Activated CD8-positive, alpha-beta T cell treated with anti-CD3 and anti-CD28 coated beads, Interleukin-2, amount 10 ng/mL, durations not matched to agents 7 days and 5 days (primary cell): ENCODE measurements around the gene METRNL. TPM values are rescaled to one million over a fixed set of nuclear protein-coding genes. Genes with fewer than 3 reads are reported as not detected.

Experiments
- ATAC-seq: fragments of 150-1000 bp; cut with Tn5 transposase; one replicate; pipeline ENCODE4 v1.10.0; 2021; ENCODE audit warnings: moderate library complexity
- CTCF ChIA-PET: fragments of 350-600 bp; sonication (Branson Sonifier 250); formaldehyde crosslinking; loops from one replicate; lab custom pipeline; 2021; ENCODE audit warnings: antibody characterized with exemption; lab: Charles Lee
- POLR2A ChIA-PET: fragments of 350-600 bp; sonication (Branson Sonifier 250); formaldehyde crosslinking; loops from one replicate; lab custom pipeline; 2021; ENCODE audit warnings: antibody characterized with exemption; lab: Charles Lee
- DNase-seq: peaks from one replicate; pipeline ENCODE4 v3.0.0-alpha.2; 2020
- H3K27ac Mint-ChIP-seq: one replicate; pipeline ENCODE4 v1.8.0; 2021; ENCODE audit warnings: mild to moderate bottlenecking, mixed read lengths
- H3K27me3 Mint-ChIP-seq: one replicate; pipeline ENCODE4 v1.8.0; 2021; ENCODE audit warnings: low read depth, mixed read lengths
- H3K36me3 Mint-ChIP-seq: one replicate; pipeline ENCODE4 v1.8.0; 2021; ENCODE audit warnings: low read depth, mixed read lengths
- H3K4me1 Mint-ChIP-seq: one replicate; pipeline ENCODE4 v1.8.0; 2021; ENCODE audit warnings: low read depth, mixed read lengths
- H3K4me3 Mint-ChIP-seq: one replicate; pipeline ENCODE4 v1.8.0; 2021; ENCODE audit warnings: mild to moderate bottlenecking, mixed read lengths
- H3K9me3 Mint-ChIP-seq: one replicate; pipeline ENCODE4 v1.8.0; 2022; ENCODE audit warnings: mixed read lengths; ENCODE audit not compliant: insufficient read depth
- total RNA-seq, 2 experiments: library from RNA; stranded (reverse); gene quantifications; one replicate each; pipeline ENCODE4 v1.2.3, GENCODE V29; 2021

Gene METRNL
- total RNA-seq, 2 experiments from 2014 or later: 3.0 to 4.8 TPM

DNA sequence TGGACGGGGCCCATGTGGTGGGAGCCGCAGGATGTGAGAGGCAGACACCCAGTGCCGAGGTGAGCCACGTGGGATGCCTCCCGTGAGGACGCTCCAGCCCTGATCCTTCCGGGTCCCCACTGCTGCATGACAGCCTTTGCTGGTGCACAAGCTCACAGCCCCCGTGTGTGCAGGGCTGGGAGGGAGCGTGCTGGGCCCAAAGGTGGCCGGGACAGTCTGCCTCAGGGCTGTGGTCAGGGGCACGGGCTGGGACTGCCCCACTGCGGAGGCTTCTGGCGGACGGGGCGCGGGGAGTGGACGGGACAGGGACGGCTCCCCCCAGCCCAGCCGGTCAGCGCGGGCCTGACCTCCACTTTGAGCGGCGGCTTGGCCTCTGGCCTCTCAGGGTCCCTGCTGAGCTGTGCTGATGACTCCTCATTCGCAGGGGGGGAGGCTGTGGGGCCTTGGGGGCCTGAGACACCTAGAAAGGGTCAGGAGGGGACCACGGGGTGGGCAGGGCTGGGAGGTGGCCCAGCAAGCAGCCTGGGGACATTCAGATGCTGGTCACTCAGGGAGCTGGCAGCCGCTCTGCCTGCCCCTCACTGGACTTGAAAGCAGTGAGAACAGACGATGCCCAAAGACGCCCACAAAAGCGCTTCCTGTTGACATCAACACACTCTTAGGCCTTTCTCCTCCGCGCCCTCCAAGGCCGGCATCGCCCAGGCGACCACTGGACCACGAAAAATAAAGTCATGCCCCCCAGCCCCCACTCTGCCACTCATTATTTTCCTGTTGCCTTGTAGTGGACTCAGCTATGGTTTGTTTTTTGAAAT, 9.3 kb upstream of the METRNL start:
- peaks cover 38% of the 10 kb centered on the region for H3K4me1 Mint-ChIP-seq
- POLR2A ChIA-PET: interaction anchor here (0.6 to 1.0 kb wide), 2 partner anchors 288 kb away, joined by 3 read pairs; no protein-coding TSS in a partner anchor
- CTCF ChIA-PET: no interaction called here
- no peaks in the 10 kb centered on the region for H3K36me3 Mint-ChIP-seq
- DNase-seq (no peak), ATAC-seq (no peak)
- H3K4me3 Mint-ChIP-seq: no peak overlapping the region
- no peaks in the 10 kb centered on the region for H3K9me3 Mint-ChIP-seq
- no peak overlapping the region for H3K27ac Mint-ChIP-seq
- H3K27me3 Mint-ChIP-seq: no peaks in the 10 kb centered on the region

GRCh38 chr17:83070800-83071341, 8.5 kb upstream of the METRNL start:
- no peaks in the 10 kb centered on the region for H3K27me3 Mint-ChIP-seq
- H3K27ac Mint-ChIP-seq: no peak overlapping the region
- H3K36me3 Mint-ChIP-seq: no peaks in the 10 kb centered on the region
- ChIA-PET POLR2A (interaction anchor here (0.6 to 1.0 kb wide), 3 partner anchors 22 to 289 kb away, joined by 3 read pairs; no protein-coding TSS in a partner anchor), CTCF (no interaction called here)
- H3K4me3 Mint-ChIP-seq: no peak overlapping the region
- H3K4me1 Mint-ChIP-seq: peaks cover 38% of the 10 kb centered on the region
- DNase-seq (no peak), ATAC-seq (no peak)
- H3K9me3 Mint-ChIP-seq: no peaks in the 10 kb centered on the region

- no peak for DNase-seq
- Mint-ChIP-seq H3K27me3 (peaks cover 2% of the 10 kb centered on the region), H3K9me3 (no peaks in the 10 kb centered on the region), H3K4me1 (peaks cover 38% of the 10 kb centered on the region), H3K36me3 (no peaks in the 10 kb centered on the region), H3K27ac (no peak overlapping the region), H3K4me3 (no peak overlapping the region)
- ChIA-PET CTCF (no interaction called here), POLR2A (interaction anchor here (1.0 kb wide), 2 partner anchors 23 to 129 kb away, joined by 3 read pairs; no protein-coding TSS in a partner anchor)
- no peak for ATAC-seq
Observed at GRCh38 chr17:83071365-83071764, 8.0 kb upstream of the METRNL start.

GRCh38 chr17:83071966-83072562, 7.3 kb upstream of the METRNL start:
- Mint-ChIP-seq H3K27ac (no peak overlapping the region), H3K9me3 (no peaks in the 10 kb centered on the region), H3K4me1 (peaks cover 38% of the 10 kb centered on the region), H3K4me3 (no peak overlapping the region), H3K36me3 (no peaks in the 10 kb centered on the region), H3K27me3 (peaks cover 6% of the 10 kb centered on the region)
- ATAC-seq (peak; percentile 67), DNase-seq (no peak)
- ChIA-PET POLR2A (no interaction called here), CTCF (no interaction called here)

DNA sequence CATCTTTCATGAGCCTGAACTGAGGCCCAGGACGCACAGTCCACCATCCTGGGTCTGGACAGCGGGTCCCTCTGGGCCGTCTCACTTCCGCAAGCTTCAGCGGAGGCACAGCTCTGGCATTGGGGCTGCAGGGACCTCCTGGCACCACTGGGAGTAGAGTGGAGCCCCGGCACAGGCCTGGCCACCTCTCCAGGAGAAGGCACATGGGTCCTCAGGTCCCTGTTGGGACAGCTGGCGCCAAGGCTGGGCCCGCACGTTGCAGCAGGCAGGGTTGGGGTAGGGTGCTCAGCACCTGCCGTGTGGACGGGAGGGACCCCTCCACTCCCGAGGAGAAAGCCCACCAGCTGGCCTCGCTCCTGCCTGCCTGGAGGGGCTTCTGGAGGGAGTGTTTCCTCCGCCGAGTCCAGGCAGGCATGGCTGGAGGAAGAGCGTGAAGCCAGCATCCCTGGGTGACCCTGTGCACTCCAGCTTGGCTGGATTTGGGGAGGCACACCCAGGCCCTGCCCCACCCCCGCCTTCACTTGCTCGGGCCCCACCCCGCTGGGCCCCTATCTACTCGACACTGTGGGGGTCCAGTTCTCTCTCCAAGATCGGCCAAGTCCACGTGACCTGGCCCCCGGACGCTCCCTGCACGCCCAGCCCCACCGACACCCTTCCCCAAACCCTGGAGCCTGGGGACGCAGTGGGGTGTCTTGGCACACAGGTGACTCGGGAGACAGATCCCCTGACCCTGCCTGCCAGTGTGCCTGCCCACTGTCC, 6.6 kb upstream of the METRNL start:
- H3K4me3 Mint-ChIP-seq: no peak overlapping the region
- H3K4me1 Mint-ChIP-seq: peaks cover 37% of the 10 kb centered on the region
- CTCF ChIA-PET: no interaction called here
- no peak for DNase-seq
- no peaks in the 10 kb centered on the region for H3K9me3 Mint-ChIP-seq
- no peaks in the 10 kb centered on the region for H3K36me3 Mint-ChIP-seq
- peaks cover 14% of the 10 kb centered on the region for H3K27me3 Mint-ChIP-seq
- POLR2A ChIA-PET: no interaction called here
- ATAC-seq: no peak
- H3K27ac Mint-ChIP-seq: no peak overlapping the region

- no peak for DNase-seq
- CTCF ChIA-PET: no interaction called here
- Mint-ChIP-seq H3K4me1 (peaks cover 35% of the 10 kb centered on the region), H3K27ac (no peak overlapping the region), H3K9me3 (no peaks in the 10 kb centered on the region), H3K27me3 (peaks cover 19% of the 10 kb centered on the region), H3K4me3 (no peak overlapping the region), H3K36me3 (no peaks in the 10 kb centered on the region)
- ATAC-seq: no peak
- POLR2A ChIA-PET: no interaction called here
Observed at GRCh38 chr17:83073389-83074063, 5.9 kb upstream of the METRNL start.

GRCh38 chr17:83074486-83075223, 4.8 kb upstream of the METRNL start:
- Mint-ChIP-seq H3K4me3 (no peak overlapping the region), H3K9me3 (no peaks in the 10 kb centered on the region), H3K4me1 (peaks cover 25% of the 10 kb centered on the region), H3K27ac (no peak overlapping the region), H3K27me3 (peaks cover 19% of the 10 kb centered on the region), H3K36me3 (no peaks in the 10 kb centered on the region)
- no peak for ATAC-seq
- POLR2A ChIA-PET: no interaction called here
- CTCF ChIA-PET: interaction anchor here (0.8 kb wide), 1 partner anchor 10 kb away, joined by 3 read pairs; no protein-coding TSS in a partner anchor
- no peak for DNase-seq

- no peak overlapping the region for H3K27ac Mint-ChIP-seq
- ChIA-PET CTCF (interaction anchor here (0.8 kb wide), 1 partner anchor 9 kb away, joined by 3 read pairs; no protein-coding TSS in a partner anchor), POLR2A (interaction anchor here (0.6 kb wide), 1 partner anchor 32 kb away, joined by 3 read pairs; no protein-coding TSS in a partner anchor)
- H3K9me3 Mint-ChIP-seq: no peaks in the 10 kb centered on the region
- no peaks in the 10 kb centered on the region for H3K36me3 Mint-ChIP-seq
- peaks cover 19% of the 10 kb centered on the region for H3K27me3 Mint-ChIP-seq
- H3K4me3 Mint-ChIP-seq: no peak overlapping the region
- DNase-seq (no peak), ATAC-seq (no peak)
- peaks cover 19% of the 10 kb centered on the region for H3K4me1 Mint-ChIP-seq
Observed at GRCh38 chr17:83075270-83075880, 4.0 kb upstream of the METRNL start.

DNA sequence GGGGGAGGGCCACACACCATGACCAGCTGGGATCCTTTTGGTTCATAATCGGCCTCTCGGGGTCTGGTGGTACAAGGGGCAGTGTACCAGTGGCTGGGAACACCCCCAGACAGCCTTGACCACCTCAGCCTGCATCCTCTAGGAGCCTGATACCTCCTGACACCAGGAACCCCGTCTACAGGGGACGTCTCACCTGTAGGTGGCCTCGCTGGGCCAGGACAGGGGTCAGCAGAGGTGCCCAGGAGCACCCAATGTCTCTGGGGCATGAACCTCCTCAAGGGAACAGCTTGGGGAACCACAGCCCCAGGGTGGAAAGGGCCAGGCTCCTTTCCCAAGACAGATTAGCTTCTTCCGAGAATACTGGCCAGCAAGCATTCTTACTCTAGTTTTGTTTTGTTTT, 2.5 kb upstream of the METRNL start:
- peak; percentile 41 for DNase-seq
- H3K9me3 Mint-ChIP-seq: no peaks in the 10 kb centered on the region
- POLR2A ChIA-PET: no interaction called here

GRCh38 chr17:83077411-83077810, 2.0 kb upstream of the METRNL start:
- ATAC-seq (no peak), DNase-seq (no peak)
- POLR2A ChIA-PET: no interaction called here
- Mint-ChIP-seq H3K4me1 (peaks cover 8% of the 10 kb centered on the region), H3K27me3 (peaks cover 23% of the 10 kb centered on the region), H3K27ac (peak overlapping the region; percentile 6), H3K36me3 (peaks cover 5% of the 10 kb centered on the region), H3K9me3 (no peaks in the 10 kb centered on the region), H3K4me3 (no peak overlapping the region)
- CTCF ChIA-PET: interaction anchor here (2.3 kb wide), 1 partner anchor 123 kb away, joined by 4 read pairs; no protein-coding TSS in a partner anchor

More for the DNA sequence above, 2.5 kb upstream of the METRNL start:
- Mint-ChIP-seq H3K4me3 (no peak overlapping the region), H3K27me3 (peaks cover 22% of the 10 kb centered on the region), H3K27ac (peak overlapping the region; percentile 6), H3K36me3 (peaks cover 3% of the 10 kb centered on the region), H3K4me1 (peaks cover 7% of the 10 kb centered on the region)
- no peak for ATAC-seq
- CTCF ChIA-PET: interaction anchor here (2.3 kb wide), 1 partner anchor 124 kb away, joined by 4 read pairs; no protein-coding TSS in a partner anchor
